ENCODE measurements around the gene VEGFA.

VEGFA gene

GRCh38 chr6:43821101-43821886 is 51.3 kb downstream of the VEGFA start:
- no peak for TF ChIP-seq POLR2A (IDR thresholded peaks at IDR 0.05; ENCODE audit: low read depth, low read length)
- DNase-seq (ENCODE audit: insufficient read length, low spot score) (no peak), FAIRE-seq (no peak)

- no peak for TF ChIP-seq POLR2A (IDR thresholded peaks at IDR 0.05; ENCODE audit: low read depth, low read length)
- no peak for DNase-seq (ENCODE audit: insufficient read length, low spot score)
- FAIRE-seq = no peak
Observed at GRCh38 chr6:43823390-43823789, 53.4 kb downstream of the VEGFA start.

GRCh38 chr6:43823879-43824702 is 54.1 kb downstream of the VEGFA start:
- no peak for TF ChIP-seq POLR2A (IDR thresholded peaks at IDR 0.05; ENCODE audit: low read depth, low read length)
- no peak for DNase-seq (ENCODE audit: insufficient read length, low spot score)
- FAIRE-seq = no peak

- no peak for TF ChIP-seq POLR2A (IDR thresholded peaks at IDR 0.05; ENCODE audit: low read depth, low read length)
- FAIRE-seq (no peak), DNase-seq (ENCODE audit: insufficient read length, low spot score) (no peak)
Observed at GRCh38 chr6:43824703-43825064, 54.7 kb downstream of the VEGFA start.

GRCh38 chr6:43825187-43826115 is 55.4 kb downstream of the VEGFA start:
- no peak for FAIRE-seq
- no peak for TF ChIP-seq POLR2A (IDR thresholded peaks at IDR 0.05; ENCODE audit: low read depth, low read length)

GRCh38 chr6:43826730-43827129 is 56.7 kb downstream of the VEGFA start:
- DNase-seq (ENCODE audit: insufficient read length, low spot score) = no peak
- FAIRE-seq = no peak
- no peak for TF ChIP-seq POLR2A (IDR thresholded peaks at IDR 0.05; ENCODE audit: low read depth, low read length)

More at GRCh38 chr6:43825187-43826115, 55.4 kb downstream of the VEGFA start:
- no peak for DNase-seq (ENCODE audit: insufficient read length, low spot score)

GRCh38 chr6:43827898-43828297 is 57.9 kb downstream of the VEGFA start:
- no peak for DNase-seq (ENCODE audit: insufficient read length, low spot score)
- FAIRE-seq = no peak
- TF ChIP-seq POLR2A (IDR thresholded peaks at IDR 0.05; ENCODE audit: low read depth, low read length) = no peak

GRCh38 chr6:43828711-43829110 is 58.7 kb downstream of the VEGFA start:
- no peak for FAIRE-seq
- TF ChIP-seq POLR2A (IDR thresholded peaks at IDR 0.05; ENCODE audit: low read depth, low read length) = no peak
- peak; percentile 40 for DNase-seq (ENCODE audit: insufficient read length, low spot score)

GRCh38 chr6:43829470-43829869 is 59.5 kb downstream of the VEGFA start:
- TF ChIP-seq POLR2A (IDR thresholded peaks at IDR 0.05; ENCODE audit: low read depth, low read length) = no peak
- no peak for DNase-seq (ENCODE audit: insufficient read length, low spot score)
- FAIRE-seq = no peak

- no peak for FAIRE-seq
- no peak for DNase-seq (ENCODE audit: insufficient read length, low spot score)
- TF ChIP-seq POLR2A (IDR thresholded peaks at IDR 0.05; ENCODE audit: low read depth, low read length) = no peak
Observed at GRCh38 chr6:43830775-43831174, 60.8 kb downstream of the VEGFA start.

- DNase-seq (ENCODE audit: insufficient read length, low spot score) (no peak), FAIRE-seq (no peak)
- no peak for TF ChIP-seq POLR2A (IDR thresholded peaks at IDR 0.05; ENCODE audit: low read depth, low read length)
Observed at GRCh38 chr6:43831191-43831590, 61.2 kb downstream of the VEGFA start.

- TF ChIP-seq POLR2A (IDR thresholded peaks at IDR 0.05; ENCODE audit: low read depth, low read length) = no peak
- FAIRE-seq (no peak), DNase-seq (ENCODE audit: insufficient read length, low spot score) (no peak)
Observed at GRCh38 chr6:43833223-43833995, 63.4 kb downstream of the VEGFA start.

- DNase-seq (ENCODE audit: insufficient read length, low spot score) (no peak), FAIRE-seq (no peak)
- TF ChIP-seq POLR2A (IDR thresholded peaks at IDR 0.05; ENCODE audit: low read depth, low read length) = no peak
Observed at GRCh38 chr6:43833996-43834390, 64.0 kb downstream of the VEGFA start.
